Superior temporal gyrus (tissue), 1 donor: ENCODE data around the gene TDRD7.

Source experiments
- DNase-seq: peaks from one replicate; pipeline ENCODE4 v3.0.0-alpha.2; 2016; ENCODE audit errors: extremely low spot score

Gene TDRD7

DNA sequence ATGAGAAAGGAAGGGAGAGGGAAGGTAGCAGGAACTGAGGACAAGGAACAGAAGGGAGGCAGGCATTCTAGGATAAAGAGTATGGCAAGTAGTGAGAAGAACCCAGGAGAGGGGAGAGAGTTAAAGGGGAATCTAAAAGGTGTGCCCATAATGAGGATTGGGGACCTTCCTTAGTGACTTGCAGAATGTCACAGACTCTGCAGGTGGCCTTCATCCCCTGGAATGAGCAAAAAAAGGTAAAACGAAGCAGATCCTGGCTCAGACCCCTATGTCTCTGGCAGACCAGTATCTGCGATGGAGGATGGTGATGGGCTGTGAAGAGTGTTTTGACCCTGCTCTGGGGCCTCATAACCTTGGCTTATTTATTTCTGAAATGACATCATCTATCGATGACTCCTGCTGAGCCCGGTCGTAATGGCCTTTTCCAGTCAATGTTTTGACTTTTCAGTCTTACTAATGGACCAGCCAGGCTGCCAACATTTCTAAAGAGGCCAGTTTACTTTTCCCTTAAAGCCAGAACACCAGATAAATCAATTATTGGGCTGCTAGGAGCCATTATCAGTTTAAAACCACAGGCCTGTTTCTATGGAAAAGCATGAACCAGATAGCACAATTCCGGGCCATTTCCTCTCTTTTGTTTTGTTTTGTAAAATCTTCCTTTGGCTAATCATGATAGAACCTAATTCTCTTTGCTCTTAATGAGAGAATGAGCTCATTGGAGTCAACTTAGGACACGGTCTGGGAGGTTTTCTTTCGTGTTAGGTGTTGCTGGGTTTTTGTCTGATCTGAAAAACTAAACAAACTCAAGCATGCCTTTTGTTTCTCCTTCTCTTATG lies 92.7 kb downstream of the TDRD7 start:
- DNase-seq = no peak

- DNase-seq = no peak
Observed at GRCh38 chr9:97505845-97506244, 93.9 kb downstream of the TDRD7 start.

DNA sequence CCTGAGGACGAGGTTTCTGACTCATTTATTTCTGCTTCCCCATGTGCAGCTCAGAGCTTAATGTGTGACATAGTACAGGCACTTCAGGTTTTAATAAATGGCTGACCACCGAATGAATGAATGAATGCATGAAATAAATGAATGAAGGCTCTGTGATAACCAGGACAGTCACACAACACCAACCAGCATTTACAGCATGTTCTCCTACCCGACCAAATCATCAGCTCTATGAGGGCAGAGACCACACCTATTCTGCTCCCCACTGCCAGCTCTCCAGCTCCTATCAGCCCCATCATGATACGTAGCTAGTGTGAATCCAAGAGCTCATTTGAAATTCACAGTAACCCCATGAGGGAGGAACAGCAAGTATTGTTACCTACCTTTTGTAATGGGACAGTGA lies 94.4 kb downstream of the TDRD7 start:
- no peak for DNase-seq

GRCh38 chr9:97506787-97507186 lies 94.9 kb downstream of the TDRD7 start:
- no peak for DNase-seq

- DNase-seq = no peak
Observed at GRCh38 chr9:97507428-97507984, 95.6 kb downstream of the TDRD7 start.

DNA sequence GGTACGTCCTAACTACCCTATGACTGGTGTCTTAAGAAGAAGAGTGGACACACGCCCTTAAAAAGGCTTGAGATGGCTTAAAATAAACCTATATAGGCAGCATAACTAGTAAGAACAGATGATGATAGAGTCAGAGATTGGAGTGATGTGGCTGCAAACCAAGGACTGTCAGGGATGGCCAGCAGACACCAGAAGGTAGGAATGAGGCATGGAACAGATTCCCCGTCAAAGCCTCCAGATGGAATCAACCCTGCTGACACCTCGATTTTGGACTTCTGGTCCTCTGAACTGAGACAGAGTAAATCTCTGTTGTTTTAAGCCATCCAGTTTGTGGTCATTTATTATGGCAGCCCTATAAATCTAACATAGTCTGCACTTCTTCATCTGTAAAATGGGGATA lies 97.0 kb downstream of the TDRD7 start:
- no peak for DNase-seq

DNA sequence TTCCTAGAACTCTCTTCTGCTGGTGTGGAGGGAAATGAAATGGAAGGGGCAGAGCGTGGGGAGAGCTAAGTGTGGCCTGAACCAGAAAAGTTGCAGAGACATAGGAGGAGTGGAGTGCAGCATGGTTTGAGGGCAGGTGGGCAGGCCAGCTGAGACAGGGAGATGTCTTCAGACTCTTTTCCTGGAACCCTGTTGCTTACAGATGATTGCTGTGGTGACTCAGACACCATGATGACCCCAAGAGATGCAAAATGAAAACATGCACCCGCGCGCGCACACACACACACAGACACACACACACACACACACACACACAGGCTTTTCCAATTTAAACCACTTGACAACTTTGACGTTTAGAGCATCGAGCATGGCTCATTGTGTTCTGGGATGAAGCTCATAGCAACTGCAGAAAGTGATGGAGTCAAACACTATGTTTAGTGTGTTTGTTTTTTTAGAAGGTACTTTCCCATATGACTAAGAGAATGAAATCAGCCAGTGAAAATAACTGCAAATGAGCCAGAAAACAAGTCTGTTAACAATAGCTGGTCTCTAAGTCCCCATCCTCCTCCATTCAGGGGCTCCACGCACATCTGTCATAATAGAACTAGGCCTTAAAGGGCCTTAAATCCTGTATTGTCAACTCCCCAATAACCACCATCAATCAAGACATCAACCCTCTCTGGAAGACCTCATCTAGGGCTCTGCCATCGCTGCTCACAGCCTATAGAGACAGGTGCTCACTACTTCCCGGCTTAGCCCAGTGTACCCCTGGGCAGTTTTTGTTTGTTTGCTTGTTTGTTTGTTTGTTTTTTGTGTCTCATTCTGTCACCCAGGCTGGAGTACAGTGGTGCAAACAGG lies 99.1 kb downstream of the TDRD7 start:
- DNase-seq = no peak

DNA sequence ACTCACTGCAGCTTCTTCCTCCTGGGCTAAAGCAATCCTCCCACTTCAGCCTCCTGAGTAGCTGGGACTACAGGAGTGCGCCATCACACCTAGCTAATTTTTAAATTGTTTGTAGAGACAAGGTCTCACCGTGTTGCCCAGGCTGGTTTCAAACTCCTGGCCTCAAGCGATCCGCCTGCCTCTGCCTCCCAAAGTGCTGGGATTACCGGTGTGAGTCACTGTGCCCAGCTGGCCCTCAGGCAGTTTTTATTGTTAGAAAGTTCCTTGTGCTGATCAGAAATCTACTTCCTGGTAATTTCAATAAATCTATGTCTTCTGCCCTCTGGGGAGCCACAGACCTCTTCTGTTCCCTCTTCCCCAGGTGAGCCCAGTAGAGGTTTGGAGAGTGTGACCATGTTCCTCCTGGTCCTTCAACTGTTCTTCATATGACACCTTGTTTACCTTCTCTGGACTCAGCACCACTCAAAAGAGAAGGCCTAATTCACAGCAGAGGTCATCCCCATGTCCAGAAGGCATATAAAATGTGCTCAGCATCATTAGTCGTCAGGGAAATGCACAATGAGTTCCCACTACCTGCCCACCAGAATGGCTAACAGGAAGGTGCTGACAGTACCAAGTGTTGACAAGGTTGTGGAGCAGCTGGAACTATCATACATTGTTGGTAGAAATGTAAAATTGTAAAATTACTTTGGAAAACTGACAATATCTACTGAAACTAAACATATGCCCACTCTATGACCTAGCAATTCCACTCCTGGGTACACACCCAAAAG lies 99.9 kb downstream of the TDRD7 start:
- no peak for DNase-seq

- no peak for DNase-seq
Observed at GRCh38 chr9:97512966-97513560, 101.2 kb downstream of the TDRD7 start.

- DNase-seq = no peak
Observed at GRCh38 chr9:97514531-97514930, 102.6 kb downstream of the TDRD7 start.

DNA sequence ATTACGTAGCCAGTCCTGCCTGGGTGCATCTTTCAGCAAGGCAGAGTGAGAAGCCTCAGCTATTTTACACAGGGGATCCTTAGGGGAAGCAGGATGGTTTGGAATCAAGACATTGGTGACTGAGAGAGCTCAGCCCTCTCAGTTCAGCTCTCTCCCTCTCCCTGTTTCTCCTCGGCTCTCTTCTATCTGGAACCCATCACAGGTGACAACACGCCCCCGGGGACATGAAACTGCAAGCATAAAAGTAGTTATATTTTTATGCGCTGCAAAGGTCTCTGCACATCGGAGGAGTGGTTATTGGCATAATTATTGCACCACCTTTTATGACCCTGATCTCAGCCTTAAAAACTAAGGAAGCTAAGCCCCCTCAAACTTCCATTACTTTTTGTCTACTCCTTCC lies 103.8 kb downstream of the TDRD7 start:
- no peak for DNase-seq

DNA sequence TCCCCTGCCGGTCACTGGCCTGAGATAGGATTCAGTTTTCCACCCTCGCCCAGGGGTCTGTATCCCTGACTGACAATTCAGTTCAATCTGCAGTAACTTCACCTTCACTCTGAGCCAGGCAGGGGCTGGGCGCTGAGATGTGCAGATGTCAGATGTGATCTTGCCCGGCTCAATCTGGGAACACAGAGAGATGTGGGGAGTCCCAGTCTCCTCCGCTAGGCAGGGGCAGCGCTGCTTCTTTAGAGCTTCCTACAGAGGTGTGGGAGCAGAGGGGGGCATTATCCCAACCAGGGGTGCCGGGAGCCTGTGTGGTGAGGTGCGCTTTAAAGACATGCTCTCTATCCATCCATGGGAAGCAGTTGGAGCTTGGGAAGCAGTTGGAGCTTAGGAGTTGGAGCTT lies 104.2 kb downstream of the TDRD7 start:
- DNase-seq = no peak

DNA sequence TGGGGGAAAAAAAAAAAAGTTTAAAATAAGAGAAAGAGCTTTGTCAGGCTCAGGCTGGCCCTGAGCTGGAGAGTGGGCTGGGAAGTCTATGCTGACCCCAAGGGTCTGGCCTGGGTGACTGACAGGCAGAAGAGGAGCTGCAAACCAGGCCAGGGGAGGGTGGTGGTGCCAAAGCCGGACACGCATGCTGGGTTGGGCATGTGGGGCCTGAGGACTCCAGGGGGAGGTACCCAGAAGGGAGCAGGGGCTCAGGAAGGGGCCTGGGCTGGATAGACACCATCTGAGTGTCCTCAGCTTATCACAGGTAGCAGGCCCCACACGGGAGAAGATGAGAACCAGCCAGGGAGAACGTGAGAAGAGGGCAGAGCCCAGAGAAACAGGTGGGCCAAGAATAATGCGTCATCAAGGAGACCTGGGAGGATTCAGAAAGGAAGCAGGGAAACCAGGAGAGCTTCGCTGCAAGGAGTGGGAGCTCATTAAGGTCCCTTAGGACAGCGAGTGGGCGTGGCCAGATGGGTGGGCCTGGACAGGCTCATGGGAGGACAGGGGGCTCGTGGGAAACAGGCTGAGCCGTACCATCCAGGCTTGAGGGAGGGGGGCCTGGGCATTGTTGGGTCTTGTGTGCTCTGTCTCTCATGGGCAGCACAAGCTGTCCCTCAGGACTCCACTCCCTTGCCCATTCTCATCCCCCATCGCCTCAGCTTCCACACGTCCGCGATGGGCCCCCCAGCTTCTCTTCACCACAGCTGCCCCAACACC lies 105.6 kb downstream of the TDRD7 start:
- no peak for DNase-seq

DNA sequence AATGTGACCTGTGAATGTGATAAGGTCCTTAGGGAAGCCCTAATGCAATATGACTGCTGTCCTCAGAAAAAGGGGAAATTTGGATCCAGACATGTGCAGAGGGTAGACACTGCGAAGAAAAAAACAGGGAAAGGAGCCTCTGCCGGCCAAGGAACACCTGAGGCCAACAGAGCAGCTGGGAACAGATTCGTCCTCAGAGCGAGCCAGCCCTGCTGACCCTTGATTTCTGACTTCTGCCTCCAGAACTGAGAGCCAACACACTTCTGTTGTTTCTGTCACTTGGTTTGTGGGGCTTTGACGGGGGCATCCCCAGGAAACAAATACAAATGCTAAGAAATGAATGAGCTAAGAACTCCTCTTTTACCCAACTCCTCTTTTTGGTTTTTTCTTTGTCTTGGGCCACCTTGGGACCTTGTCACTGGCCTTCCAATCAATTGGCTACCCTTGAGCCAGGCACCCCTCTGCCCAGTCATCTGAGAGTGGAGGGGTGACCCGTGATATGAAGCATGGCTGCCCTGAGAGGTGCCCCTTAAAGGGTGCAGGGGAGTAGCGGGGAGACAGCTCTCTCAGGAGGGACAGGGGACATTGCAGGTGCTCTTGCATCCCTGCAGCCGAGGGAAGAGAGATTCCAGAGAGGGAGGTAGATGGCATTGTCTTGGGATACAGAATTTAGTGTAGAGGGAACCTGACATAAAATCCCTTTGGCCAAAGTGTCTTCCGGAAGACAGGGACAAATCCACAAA lies 106.4 kb downstream of the TDRD7 start:
- DNase-seq = no peak

DNA sequence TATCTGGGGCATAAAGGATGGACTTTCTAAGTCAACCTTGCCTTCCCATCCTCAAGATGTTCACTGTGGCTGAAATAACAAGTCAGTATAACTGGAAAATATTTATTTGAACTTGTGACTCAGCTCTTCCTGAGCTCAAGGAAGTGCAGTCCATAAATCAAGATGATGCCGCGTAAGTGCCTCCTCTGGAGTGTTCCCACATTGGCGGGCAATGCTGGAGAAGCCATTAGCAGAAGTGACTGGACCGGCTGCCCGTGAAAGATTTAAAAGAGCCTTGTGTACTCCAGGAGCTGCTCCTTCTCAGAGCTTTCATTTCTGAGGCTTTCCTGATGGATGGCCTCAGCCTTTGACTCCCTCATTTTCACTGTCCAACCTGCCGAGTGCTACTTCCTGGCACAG lies 107.0 kb downstream of the TDRD7 start:
- DNase-seq = no peak

- DNase-seq = no peak
Observed at GRCh38 chr9:97519441-97519970, 107.6 kb downstream of the TDRD7 start.

DNA sequence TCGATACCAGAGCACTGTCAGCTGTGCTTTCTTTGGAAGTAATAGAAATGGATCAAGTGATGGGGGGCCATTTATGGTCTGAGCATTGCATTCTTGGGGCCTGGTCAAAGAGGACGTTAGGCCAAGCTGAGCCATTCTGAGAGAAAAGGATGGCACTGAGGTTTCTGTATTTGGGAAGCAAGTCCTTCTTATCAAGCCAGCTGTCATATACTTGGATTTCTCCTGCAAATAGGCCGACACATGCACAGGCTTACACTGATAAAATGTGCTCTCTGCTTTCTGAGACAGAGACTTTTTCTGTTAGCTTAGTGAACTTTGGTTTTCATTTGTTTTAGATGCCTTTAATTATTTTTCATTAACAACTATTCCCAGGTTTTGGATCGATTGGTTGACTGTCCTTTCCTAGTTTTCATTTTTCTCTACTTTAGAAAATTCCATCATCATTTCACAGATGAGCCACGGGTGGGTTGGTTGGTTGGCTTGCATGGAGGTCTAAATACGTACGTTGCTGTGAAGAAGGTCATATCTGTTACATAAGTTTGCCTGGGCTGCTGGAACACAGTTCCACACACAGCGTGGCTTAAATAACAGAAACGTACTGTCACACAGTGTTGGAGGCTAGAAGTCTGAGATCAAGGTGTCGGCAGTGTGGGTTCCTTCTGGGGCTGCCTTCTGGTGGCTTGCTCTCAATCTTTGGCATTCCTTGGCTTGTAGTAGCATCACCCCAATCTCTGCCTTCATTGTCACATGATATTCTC lies 109.9 kb downstream of the TDRD7 start:
- DNase-seq = no peak

DNA sequence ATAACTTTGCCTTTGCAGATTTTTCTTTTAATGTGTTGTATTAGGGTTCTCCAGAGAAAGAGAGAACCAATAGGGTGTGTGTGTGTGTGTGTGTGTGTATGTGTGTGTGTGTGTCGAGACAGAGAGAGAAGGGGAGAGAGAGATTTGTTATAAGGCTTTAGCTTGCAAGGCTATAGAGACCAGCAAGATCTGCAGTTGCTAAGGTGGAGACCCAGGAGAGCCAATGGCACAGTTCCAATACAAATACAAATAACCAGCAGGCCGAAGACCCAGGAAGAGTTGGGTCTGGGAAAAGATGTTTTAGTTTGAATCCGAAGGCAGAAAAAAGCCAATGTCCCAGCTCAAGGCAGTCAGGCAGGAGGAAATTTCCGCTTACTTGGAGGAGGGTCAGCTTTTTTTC lies 112.5 kb downstream of the TDRD7 start:
- no peak for DNase-seq

DNA sequence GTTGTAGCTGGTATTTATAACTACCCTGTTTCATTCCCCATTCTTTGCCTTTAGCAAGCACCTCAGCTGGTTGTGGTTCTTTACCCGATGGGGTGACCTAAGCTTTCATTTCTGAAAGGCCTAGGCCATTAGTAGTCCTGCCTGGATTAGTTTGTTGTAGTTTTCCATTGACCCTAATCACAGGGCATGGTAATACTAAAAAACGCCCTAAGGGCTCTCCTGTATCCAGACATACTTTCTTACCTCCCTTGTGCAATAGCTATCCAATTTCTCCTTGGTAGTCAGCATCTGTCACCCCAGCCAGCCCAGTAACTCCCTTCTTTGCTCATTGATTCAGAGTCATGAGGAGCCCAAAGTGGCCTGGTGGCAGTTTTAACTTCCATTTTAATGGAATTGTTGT lies 113.6 kb downstream of the TDRD7 start:
- DNase-seq = no peak
